ENCODE data around the gene SAP130.
"Not testable (repeated sequence)": the region's sequence is repeated elsewhere in the genome, so short reads cannot be mapped to it uniquely, and the experiment has no call there.

Gene SAP130

GRCh38 chr2:127950264-127950663 lies 77.6 kb downstream of the SAP130 start:
- no peak for ATAC-seq

GRCh38 chr2:127945281-127945680 lies 82.6 kb downstream of the SAP130 start:
- ATAC-seq, result no peak

DNA sequence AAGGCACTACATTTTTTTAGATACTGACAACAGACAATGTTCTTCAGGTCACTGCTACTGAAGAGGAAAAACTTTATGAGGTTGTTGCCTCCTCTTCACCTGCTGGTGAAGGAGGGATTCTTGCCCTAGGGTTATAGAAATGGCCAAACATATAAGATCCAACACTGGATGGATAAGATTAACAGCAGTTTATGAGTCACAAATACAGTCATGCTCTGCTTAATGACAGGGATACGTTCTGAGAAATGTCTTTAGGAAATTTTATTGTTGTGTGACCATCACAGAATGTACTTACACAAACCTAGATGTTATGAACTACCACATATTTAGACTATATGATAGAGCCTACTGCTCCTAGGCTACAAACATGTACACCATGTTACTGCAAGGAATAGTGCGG lies 84.7 kb downstream of the SAP130 start:
- ATAC-seq, result no peak

DNA sequence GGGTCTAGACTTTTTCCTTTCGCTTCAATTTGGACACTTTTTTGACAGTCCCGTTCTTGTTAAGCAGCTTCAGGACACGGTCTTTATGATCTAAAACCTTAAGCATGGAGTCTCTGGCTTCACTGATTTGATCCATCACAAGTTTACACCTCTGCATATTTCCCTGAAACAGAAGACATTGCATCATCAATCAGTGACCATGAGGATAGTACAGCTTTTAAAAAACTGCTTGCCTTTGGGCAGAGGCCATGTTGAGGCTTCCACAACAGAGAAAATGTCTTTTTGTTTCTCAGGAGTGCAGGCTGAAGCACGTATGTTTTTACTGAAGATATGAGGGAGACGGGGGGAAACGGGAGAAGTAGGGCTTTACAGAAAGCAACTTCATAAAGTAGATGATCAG lies 85.9 kb downstream of the SAP130 start:
- no peak for ATAC-seq

GRCh38 chr2:127941461-127941860 lies 86.4 kb downstream of the SAP130 start:
- ATAC-seq, result no peak

GRCh38 chr2:127940641-127941040 lies 87.2 kb downstream of the SAP130 start:
- no peak for ATAC-seq

- no peak for ATAC-seq
These were observed 92.5 kb downstream of the SAP130 start for GRCh38 chr2:127935337-127935736.

GRCh38 chr2:127932199-127932876 lies 95.5 kb downstream of the SAP130 start:
- ATAC-seq, result no peak

- ATAC-seq, result no peak
These were observed 98.4 kb downstream of the SAP130 start for GRCh38 chr2:127929449-127929848.

DNA sequence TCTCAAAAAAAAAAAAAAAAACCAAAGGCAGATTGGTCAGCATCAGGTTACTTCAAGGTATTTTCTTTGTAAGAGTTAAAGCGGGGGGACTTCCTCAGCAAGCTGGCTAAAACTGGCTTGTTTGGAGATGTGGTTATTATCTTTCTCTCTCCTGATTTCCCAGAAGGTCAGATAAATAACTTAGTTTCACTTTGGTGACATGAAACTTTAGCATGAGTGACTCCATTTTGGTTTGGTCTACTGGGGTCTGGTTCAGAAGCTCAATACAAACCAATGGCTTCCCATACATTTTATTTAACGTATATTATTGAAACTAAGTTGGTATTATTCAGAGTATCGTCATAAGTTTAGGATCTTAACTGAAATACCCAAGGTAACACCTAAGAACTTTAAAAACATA lies 100.5 kb downstream of the SAP130 start:
- no peak for ATAC-seq

DNA sequence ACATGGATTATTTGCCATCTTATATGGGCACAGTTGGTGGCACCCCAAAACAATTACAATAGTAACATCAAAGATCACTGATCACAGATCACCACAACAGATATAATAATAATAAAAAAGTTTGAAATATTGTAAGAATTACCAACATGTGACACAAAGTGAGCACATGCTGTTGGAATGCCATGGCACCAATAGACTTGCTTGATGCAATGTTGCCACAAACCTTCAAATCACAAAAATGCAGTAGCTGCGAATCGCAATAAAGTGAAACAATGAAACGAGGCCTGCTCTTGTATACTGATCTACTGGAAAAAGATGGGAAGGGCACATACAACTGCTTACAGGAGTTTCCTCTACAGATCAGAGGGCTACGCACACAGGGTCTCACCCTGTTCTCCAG lies 109.9 kb downstream of the SAP130 start:
- no peak for ATAC-seq

GRCh38 chr2:127913808-127914457 lies 113.9 kb downstream of the SAP130 start:
- ATAC-seq, result no peak

DNA sequence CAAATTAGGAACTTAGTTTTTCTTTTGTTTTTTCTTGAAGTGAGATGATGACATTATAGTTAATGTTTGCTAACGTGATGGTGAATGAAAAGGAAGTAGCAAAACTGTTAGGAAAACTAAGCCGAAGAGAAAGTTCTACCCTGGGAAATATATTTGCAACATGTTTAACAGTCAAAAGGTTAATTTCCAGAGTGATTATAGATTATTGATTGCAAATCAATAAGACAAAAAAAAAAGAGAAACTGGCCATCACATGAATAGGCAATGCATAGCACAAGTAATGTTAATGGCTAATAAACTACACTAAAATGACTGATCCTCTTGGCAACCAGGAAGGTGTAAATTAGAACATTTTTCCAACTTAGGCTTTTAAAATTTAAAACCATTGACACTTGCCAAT lies 116.1 kb downstream of the SAP130 start:
- no peak for ATAC-seq

- ATAC-seq, result no peak
These were observed 117.4 kb downstream of the SAP130 start for GRCh38 chr2:127910415-127910814.

- no peak for ATAC-seq
These were observed 118.8 kb downstream of the SAP130 start for GRCh38 chr2:127909019-127909418.

- ATAC-seq, result not testable (repeated sequence)
These were observed 120.0 kb downstream of the SAP130 start for GRCh38 chr2:127907733-127908400.

GRCh38 chr2:127906206-127906926 lies 121.5 kb downstream of the SAP130 start:
- no peak for ATAC-seq

DNA sequence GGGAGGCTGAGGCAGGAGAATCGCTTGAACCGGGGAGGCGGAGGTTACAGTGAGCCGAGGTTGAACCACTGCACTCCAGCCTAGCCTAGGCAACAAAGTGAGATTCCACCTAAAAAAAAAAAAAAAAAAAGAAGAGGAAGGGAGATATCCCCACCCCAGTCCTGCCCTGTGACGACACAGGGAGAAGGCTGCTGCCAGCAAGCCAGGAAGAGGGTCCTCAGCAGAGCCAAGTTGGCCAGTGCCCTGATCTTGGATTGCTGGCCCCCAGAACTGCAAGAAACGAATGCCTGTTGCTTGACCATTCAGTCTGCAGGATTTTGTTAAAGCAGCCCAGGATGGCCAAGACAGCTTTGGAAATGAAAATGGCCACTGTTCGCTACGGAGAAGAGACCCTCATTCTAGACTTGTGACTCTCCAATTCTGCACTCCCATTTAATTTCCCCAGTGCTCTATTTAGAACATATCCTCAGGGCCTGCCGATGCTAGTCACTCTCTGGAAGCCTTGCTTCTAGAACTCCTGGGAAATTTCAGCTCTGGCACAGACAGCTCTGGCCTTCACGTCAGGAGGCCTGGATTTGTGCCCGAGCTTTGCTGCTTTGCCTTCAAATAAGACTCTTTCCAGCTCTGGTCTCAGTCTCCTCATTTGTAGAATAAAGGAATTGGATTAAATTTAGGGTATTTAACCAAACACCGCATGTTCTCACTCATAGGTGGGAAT lies 126.4 kb downstream of the SAP130 start:
- no peak for ATAC-seq

DNA sequence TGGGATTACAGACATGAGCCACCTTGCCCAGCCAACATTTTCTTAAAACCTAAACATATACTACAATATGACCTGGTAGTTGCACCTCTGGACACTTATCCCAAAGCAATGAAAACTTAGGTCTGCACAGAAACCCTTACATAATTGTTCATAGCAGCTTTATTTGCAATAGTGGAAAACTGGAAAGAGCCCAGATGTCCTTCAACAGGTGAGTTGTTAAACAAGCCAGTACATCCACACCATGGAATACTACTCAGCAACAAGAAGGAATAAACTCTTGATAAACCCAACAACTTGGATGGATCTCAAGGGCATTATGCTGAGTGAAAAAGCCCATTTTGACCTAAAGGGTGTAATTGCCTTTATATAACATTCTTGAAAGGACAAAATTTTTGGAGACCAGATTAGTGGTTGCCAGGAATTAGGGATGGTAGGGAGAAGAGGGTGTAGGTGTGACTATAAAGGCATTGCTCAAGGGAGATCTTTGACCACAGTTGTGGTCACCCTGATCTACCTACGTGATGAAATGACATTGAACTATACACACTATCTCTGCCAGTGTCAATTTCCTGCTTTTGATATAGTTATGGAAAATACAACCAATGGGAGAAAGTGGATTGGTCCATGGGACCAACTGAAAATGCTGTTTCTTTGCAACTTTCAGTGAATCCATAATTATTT lies 130.2 kb downstream of the SAP130 start:
- no peak for ATAC-seq

GRCh38 chr2:127893494-127893893 lies 134.4 kb downstream of the SAP130 start:
- ATAC-seq, result no peak

GRCh38 chr2:127893033-127893432 lies 134.8 kb downstream of the SAP130 start:
- ATAC-seq, result no peak

DNA sequence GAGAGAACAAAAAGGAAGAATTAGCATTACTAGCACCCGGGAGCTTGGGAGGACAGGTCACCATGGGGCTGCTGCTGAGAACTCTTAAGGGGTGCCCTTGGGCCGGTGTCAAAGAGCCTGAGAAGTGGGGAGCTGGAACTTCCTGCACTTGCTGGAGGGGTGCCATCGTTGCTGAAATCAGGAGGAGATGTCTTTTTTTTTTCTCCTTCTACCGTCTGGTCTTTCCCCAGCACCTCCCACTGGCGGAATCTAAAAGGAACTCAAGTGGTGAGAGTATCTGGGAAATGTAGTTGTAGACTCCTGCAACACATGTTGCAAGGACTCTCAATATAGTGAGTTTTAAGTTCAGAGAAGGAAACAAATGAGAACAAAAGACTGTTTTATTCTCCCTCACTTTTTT lies 136.0 kb downstream of the SAP130 start:
- no peak for ATAC-seq
